GM19035 (cell line): ENCODE measurements around the gene LY6G5C.
A peak's percentile ranks its signal among the peaks of the same experiment; 100 is the strongest.

Experiments
- ATAC-seq: cut with Tn5 transposase; IDR thresholded peaks from one replicate; pipeline ENCODE4 v1.9.1; 2021; ENCODE audit not compliant: unreplicated experiment

The LY6G5C gene

GRCh38 chr6:31663126-31663960, 17.5 kb downstream of the LY6G5C start:
- ATAC-seq, result no peak

- no peak for ATAC-seq
Measured at GRCh38 chr6:31662124-31662723, 18.6 kb downstream of the LY6G5C start.

DNA sequence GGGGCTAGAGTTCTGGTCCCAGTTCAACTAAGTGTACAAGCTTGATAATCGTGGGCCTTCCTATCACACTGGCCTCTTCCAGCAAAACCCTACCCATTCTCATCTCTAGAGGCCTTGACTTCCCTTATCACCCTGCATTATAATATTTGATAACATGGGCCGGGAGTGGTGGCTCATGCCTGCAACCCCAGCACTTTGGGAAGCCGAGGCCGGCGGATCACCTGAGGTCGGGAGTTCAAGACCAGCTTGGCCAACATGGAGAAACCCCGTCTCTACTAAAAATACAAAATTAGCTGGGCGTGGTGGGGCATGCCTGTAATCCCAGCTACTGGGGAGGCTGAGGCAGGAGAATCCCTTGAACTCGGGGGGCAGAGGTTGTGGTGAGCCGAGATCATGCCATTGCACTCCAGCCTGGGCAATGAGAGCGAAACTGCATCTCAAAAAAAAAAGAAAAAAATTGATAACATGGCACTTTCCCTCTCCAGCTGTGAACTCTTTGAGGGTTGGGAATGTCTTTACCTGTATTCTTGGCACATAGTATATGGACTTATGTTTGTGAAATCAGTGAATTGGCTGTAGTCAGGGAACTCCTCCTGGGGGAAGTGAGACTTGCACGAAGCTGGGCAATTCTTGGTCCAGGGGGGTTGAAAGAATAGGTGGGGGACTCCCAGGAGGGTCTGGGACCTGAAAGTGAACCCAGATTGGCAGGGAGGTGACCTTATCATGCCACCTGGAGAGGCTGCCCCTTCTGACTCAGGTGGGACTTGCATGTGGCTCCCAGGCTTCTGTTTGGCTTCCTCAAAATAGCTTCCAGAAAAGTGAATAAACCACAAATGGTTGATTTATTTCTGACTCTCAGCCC, 19.4 kb downstream of the LY6G5C start:
- ATAC-seq, result no peak

GRCh38 chr6:31660381-31661261, 20.2 kb downstream of the LY6G5C start, which contains the start of gene C6orf47:
TSS of gene C6orf47 (minus strand) at chr6:31660778. CDS start at chr6:31659947, 831 bp downstream.
- peak; percentile 44 for ATAC-seq

- peak; percentile 9 for ATAC-seq
Measured at GRCh38 chr6:31659649-31660380, 21.1 kb downstream of the LY6G5C start.

DNA sequence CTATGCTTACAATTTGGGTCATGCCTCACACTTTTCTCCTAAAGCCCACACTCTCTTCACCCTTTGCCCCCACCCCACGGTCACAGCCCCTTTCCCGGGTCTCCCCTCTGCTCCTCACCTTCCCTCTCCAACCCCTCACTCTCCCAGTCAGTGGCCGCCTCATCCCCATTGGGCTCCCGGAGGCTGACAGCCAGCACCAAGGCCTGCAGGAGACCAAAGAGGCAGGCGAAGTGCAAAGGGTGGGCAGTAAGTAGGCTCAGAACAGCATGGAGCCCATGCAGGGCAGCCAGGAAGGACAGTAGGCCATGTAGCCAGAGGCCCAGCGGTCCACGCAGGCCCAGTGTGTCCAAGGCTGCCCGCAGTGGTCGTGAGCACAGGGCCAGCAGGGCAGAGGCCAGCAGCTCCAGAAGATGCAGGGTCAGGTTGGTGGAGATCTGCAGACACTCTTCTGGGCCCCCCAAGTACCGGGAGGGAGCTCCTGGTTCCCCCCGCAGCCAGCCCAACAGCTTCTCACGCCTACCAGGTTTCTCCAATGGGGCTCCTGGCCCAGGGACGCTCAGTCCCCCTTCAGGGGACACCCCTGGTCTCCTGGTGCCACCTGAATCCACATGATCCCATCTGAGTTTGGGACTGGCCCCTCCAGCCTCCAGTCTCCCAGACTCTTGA, 21.8 kb downstream of the LY6G5C start:
- ATAC-seq, result no peak

DNA sequence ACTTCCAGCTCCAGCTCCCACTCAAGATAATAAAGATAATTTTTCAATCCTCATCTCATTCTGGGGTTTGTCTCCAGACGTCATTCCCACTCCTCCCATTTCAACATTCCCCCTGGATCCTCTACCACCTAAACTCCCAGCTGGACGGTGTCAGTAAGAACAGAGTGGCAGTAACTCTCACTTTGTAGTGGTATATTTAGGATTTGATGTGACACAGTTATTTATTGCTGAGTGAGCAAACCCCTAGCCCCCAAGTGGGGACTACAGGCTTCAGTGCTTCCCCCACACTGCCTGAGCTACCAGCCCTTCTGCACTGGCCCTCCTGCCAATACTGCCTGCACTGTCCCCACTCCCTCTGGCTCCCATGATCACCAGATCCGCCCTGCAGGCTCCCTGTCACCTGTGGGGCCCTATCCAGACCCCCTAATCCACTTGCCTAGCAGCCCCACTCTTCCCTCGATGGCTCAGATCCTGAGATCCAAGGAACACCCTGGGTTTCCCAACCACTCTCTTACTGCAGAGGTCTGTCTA, 22.6 kb downstream of the LY6G5C start:
- ATAC-seq, result no peak

GRCh38 chr6:31657406-31658157, 23.3 kb downstream of the LY6G5C start:
- no peak for ATAC-seq

DNA sequence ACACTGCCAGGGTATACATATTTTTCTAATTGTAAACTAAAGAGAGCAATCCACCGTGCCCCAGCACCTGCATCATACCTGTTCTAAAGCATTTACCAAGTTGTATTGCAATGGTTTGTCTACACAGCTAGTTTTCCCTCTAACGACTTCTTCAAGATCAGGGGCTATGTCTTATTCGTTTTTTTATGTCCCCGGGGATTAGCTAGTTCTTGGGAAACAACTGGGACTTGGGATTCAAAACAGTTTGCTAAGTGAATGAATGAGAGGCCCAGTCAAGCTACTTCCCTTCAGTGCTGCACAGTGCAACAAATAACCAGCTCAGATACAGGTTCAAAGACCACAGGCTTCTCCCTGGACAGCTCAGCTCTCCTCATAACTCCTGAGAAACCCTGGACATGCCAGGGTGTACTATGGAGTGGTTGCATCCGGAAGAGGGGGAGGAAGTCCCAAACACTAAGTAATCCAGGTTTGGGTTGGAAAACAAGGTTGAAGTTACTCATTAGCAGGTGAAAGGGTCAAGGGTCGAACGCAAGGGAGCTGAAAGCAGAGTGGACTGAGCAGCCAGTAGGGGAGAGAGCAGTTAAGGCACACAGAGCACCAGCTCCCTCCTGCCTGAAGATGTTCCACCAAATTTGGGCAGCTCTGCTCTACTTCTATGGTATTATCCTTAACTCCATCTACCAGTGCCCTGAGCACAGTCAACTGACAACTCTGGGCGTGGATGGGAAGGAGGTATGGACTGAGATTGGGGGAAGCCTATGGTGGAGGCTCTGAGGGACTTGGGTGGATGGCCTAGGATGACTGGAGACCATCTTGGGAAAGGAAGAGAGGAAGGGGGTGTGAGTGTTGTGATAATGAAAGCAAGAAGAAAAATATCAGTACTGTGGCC, 25.3 kb downstream of the LY6G5C start, which contains the start of gene APOM:
APOM (plus strand) TSS at position 546 of the 889 bp plus-strand sequence; CDS start at position 619, 73 bp downstream.
- ATAC-seq, result no peak

- ATAC-seq, result no peak
Measured at GRCh38 chr6:31654574-31655348, 26.1 kb downstream of the LY6G5C start.

- peak; percentile 59 for ATAC-seq
Measured at GRCh38 chr6:31652925-31653724, 27.7 kb downstream of the LY6G5C start.

DNA sequence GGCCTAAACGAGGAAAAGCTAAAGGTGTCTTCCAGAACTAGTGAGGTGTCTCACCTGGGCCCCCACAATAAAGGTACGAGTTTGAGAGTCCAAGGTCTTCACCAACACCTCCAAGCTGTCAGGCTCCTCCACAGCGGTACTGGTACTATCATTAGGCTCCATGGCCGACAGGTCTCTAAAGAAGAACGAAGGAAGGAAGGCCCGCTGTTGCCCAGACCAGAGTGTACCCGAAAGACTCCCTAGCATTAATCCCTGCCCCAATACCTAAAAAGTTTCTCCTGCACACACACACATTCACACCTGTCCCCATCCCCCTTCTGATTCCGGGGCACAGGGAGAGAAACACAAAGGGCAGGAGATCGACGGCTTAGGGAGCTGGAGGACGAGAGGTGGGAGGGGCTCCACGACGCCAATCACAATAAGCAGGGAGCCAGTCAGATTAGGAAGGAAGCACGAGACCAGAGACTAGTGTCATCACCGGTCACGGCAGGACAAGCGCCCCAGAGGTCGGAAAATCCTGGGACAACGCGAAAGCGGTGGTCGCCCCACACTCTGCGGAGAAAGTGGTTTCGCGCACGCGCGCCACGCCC, 29.2 kb downstream of the LY6G5C start:
- peak; percentile 19 for ATAC-seq

GRCh38 chr6:31645325-31645724, 35.5 kb downstream of the LY6G5C start:
- ATAC-seq, result no peak

DNA sequence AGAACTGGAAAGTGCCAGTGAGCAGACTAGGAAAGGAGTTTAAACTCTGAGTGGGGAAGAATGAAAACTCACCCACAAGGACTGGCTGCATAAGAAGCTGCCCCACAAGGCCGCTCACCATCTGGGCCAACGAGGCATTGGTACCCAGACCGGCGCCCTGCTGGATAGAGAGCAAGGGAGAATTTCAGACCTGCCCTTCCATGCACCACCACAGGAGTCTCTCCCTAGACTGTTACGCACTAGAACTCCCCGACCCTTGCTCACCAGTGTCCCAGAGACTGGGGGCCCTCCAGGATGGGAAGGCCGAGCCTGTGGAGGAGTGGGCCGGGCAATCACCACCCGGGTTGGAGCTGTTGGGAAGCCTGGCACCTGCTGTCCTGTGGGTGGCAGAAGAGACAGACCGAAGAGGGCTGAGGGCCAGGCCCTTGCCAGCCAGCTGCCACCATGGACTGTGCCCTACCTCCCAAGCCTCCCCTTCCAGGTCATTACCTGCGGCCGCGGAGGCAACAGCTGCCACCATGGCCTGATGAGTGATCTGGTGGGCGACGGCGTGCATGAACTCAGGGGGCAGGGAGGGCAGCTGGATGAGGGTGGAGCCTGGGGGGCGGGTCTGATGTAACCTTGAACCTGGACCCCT, 36.9 kb downstream of the LY6G5C start:
- ATAC-seq, result no peak
